ENCODE data around the gene TNFRSF13B.
"Not testable (repeated sequence)": the region's sequence is repeated elsewhere in the genome, so short reads cannot be mapped to it uniquely, and the experiment has no call there.

The TNFRSF13B gene

DNA sequence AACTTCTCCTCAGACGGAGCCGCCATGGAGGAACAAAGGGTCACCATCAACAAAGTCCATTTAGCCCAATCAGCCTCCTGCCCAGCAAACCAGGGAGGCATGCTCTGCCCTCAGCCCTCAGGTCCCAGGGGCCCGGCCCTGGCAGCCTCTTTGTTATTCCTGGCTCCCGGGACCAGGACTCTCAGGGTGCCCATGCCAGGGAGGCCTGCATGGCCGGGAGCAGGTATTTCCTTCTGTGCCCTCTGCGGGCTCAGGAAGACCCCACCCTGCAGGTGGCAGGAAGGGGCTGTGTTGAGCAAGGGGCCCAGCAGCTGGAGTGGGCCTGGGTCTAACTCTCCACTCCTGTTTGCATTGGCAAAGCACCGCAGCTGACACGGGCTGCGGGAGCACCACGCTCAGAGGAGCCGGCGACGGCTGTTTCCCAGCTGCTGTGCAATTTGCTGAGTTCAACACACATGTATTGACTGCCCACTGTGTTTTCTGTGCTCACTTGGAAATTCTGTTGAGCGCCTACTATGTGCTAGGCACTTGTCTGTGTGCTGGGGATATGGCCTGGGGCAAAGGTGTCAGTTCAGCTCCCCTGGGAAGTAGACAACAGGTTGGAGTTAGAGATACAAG lies 33.2 kb upstream of the TNFRSF13B start:
- not testable (repeated sequence) for DNase-seq

GRCh38 chr17:17004251-17004996 lies 32.5 kb upstream of the TNFRSF13B start:
- no peak for DNase-seq

- not testable (repeated sequence) for DNase-seq
Observed at GRCh38 chr17:17002731-17003715, 31.1 kb upstream of the TNFRSF13B start.

DNA sequence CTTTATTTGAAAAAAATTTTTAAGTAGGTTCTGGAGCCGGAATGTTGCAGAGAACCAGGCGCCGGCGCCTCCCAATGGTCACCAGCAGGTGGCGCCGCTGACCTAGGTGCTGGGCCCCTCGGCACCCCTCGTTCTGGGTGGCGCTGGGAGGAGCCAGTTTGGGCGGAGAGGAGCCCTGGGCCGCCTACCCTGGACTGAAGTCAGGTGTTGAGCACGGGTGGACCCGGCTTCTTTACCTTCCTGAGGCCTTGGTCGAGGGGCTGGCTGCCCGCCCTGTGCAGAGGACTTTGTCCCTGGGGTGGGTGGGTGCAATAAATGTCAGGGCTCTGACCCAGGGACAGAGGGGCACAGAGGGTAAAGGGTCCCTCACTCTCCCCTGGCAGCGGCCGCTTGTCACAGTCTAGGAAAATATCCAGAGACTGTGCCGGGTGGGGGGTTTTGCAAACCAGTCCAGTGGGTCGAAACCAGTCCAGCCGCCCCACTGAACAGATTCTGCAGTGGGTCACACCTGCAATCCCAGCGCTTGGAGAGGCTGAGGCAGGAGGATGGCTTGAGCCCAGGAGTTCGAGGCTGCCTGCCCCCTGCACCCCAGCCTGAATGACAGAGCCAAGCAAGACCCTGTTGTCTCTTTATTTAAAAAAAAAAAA lies 30.1 kb upstream of the TNFRSF13B start:
- DNase-seq, result peak; percentile 41

- no peak for DNase-seq
Observed at GRCh38 chr17:17001076-17001777, 29.3 kb upstream of the TNFRSF13B start.

DNA sequence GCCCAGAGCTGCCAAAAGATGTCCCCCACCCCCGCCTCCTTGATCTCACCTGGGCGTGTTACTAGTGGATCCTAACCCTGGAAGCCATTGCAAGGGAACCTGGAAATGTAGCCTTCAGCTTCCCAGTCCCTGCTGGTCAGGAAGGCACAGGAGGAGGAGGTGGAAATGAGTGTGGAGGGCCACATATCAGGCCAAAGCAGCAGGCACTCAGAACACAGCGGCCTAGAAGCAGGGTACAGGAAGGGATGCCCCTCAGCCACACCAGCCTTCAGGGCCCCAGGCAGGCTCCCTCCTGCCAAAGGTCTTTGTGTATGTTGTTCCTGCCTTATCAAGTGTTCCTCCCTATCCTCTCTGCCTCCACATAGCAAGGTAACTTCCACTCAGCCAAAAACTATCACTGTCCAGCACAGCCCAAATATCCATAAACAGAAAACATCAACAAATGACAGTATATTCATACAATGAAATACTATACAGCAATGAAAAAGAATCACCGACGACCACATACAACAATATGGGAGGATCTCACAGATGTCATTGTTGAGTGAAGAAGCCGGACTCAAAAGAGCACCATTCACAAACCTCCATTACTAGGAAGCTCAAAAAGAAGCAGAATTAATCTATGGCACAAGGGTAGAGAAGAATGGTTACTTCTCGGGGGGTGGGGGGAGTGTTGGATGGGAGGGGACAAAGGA lies 28.2 kb upstream of the TNFRSF13B start:
- no peak for DNase-seq

DNA sequence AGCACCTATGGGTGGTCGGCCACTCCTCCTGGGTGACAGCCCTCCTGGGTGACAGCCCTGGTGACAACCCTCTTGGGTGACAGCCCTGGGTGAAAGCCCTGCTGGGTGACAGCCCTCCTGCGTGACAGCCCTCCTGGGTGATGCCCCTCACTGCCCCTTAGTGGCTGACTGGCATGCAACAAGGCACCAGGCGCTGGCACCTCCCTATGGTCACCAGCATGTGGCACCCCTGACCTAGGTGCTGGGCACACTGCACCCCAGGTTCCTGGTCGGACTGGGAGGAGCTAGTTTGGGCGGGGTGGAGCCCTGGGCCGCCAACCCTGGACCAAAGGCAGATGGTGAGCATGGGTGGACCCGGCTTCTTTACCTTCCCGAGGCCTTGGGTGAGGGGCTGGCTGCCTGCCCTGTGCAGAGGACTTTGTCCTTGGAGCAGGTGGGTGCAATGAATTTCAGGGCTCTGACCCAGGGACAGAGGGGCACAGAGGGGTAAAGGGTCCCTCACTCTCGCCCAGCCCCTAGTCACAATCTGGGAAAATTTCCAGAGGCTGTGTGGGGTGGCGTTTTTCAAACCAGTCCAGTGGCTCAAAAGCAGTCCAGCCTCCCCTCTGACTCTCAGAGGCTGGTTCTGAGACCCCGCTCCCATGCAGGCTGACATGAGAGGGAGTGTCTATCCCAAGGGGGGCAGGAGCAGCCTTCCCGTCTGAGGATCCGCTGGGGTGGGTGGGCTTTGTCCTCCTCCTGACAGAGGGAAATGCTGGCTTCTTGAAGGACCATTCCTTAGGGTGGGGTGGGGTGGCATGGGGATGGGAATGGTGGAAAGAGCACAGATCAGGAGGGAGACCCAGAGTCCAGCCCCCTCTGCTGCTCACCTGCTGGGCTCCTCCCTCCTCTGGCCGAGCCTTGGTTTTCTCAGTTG lies 25.9 kb upstream of the TNFRSF13B start:
- no peak for DNase-seq

GRCh38 chr17:16996726-16997125 lies 24.8 kb upstream of the TNFRSF13B start:
- DNase-seq, result not testable (repeated sequence)

DNA sequence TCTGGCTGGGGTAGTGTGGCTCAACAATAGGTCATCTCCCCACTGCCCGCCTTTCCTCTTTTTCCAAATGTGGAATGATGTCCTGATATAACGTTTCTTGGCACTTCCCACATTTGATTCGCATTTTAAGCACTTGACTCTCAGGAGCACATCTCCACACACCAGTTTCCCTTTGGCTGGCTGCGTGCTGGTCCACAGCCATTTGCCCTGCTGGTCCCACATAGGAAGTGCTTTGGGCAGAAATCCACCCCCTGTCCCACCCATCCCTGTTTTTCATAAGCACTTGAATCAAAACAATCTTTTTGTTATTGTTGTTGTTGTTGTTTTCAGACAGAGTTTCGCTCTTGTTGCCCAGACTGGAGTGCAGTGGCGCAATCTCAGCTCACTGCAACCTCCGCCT lies 24.0 kb upstream of the TNFRSF13B start:
- DNase-seq, result no peak

GRCh38 chr17:16994631-16995030 lies 22.7 kb upstream of the TNFRSF13B start:
- no peak for DNase-seq

- peak; percentile 50 for DNase-seq
Observed at GRCh38 chr17:16991349-16992009, 19.6 kb upstream of the TNFRSF13B start.

DNA sequence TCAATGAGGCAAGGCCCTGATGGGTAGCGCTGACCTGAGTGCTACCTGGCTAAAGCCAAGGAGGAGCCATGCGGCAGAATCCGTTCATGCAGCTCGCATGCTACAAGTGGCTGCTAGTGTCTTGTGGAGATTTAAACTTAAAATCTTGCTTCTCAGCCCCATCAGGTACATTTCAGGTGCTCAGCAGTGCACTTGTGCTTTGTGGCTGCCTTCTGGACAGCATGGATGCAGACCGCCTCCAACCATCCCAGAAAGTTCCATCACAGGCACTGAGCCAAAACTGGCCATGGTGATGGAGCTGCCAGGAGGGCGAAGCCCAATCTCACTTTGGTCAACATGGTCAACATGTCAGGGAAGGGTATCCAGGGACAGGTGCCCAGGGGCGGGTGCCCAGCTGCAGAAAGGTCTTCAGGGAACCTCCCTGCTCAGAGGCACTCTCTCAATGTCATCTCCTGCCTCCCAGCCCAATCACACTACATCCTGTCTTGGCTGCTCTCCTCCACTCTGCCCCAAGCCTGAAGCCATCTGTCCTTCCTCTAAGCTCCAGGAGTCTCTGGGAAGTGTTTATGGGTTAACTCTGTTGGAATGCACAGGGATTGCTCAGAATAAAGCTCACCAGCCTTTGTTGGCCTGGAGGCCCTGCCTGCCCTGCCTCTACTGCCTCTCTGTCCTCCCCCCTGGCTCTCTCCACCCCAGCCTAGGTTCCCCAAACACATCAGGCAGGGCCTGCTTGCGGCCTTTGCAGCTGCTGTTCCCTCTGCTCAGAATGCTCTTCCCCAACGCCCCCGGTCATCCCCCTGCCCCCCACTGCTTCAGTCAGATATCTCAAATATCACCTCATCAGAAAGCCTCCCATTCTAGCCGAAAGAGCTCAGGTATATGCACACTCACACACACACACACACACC lies 18.3 kb upstream of the TNFRSF13B start:
- no peak for DNase-seq

DNA sequence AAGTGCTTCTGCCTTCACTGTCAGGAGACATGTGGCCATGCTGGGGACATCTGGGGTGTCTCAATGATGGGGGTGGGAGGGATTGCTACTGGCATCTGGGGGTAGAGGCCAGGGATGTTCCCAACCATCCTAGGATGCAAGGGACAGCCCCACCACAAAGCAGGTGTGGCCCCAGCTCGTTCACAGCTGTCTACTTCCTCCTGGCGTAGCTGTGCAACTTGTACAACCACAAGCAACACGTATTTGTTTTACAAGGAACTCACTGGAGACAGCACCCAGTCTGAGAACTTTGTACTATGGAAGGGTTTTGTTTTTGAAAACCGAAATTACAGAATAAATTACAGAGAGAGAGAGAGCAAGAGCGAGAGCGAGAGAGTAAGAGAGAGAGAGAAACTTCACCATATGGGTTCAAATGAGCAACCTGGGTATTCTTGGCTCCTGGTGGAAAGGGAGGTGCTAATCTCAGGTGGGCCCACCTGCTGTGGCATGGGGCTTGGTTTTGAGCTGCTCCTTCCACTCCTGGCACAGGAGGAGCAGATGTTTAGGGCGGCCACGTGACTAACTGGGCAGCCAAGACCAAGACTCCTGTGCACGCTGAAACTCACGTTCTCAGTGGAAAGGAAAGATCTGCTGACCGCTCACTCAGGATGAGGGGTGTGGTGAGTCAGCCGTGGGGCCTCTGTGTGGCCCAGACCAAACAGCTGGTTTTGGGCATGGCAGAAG lies 17.5 kb upstream of the TNFRSF13B start:
- no peak for DNase-seq

DNA sequence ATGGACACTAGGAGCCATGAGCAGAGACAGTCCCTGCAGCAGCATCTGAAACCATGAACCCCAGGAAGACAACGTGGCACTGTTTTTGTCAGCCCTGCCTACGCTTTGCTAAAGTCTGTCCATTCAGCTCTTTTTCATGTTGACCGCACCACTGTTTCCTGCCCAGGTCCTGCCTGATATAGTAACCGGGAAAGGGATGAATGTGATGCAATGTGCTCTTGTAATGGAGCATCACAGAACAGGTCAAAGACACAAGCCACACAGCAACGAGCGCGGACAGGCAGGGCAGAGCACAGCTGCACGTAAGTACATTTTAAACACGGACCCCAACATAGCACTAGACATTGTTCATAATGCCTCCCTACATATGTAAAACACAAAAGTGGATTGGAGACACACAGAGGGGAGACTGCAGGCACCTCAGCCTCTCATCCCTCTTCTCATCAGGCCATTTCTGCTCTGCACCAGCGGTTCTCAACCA lies 16.9 kb upstream of the TNFRSF13B start:
- DNase-seq, result no peak

GRCh38 chr17:16987830-16988601 lies 16.1 kb upstream of the TNFRSF13B start:
- DNase-seq, result no peak

DNA sequence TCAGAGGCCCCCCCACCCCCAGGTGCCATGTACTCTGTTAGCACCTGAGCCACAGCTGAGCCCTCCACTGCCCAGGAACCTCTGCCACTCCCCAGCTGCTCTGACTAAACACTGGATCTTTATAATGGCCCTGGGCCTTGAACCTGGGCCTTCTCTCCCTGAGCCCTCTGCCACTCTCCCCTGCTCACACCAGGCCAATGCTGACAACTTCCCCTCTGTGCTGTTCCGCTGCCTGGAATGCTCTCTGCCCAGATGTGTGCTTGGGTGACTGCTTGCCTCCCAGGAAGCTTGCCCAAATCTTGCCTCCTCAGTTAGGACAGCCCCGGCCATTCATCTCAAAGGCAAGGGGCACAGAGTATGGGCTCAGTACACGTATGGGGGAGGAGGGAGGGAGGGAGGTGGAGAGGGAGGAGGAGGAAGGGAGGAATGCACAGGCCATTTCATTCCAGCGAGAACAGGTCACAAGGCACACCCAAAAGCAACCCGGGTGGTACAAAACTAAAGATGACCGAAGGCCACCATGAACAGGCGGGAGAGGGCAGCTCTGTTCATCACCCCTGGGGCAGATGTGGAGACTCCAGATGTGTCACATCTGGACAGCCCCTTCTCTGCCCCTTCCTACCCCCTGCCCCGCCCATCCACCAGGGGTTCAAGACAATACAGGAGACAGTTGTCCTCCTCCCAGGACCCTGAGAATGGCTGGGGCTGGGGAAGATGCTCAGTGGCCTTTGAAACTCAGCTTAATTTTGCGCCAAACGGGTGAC lies 15.3 kb upstream of the TNFRSF13B start:
- no peak for DNase-seq

All from activated gamma-delta T cell (primary cell).